DND-41 (cell line): ENCODE data around the gene C9orf85.

Experiments used
- ATAC-seq: fragments of 200-7000 bp; cut with Tn5 transposase; 3 replicates; pipeline ENCODE4 v1.9.1; 2021; ENCODE audit warnings: low read depth; ENCODE audit not compliant: insufficient read depth
- DNase-seq: peaks from one replicate; pipeline ENCODE4 v3.0.0-alpha.2; 2020
- H2AFZ ChIP-seq: 2 replicates; pipeline ENCODE4 v1.6.0; 2012; ENCODE audit warnings: low read depth, low read length
- H3K27ac ChIP-seq: 2 replicates; pipeline ENCODE4 v1.5.1; 2012; ENCODE audit warnings: low read length, inconsistent platforms
- H3K27me3 ChIP-seq: fragments of 200-600 bp; sonication (generic); 2 replicates; pipeline ENCODE4 v1.6.0; 2012; ENCODE audit warnings: low read length, mild to moderate bottlenecking, inconsistent platforms; ENCODE audit not compliant: insufficient read depth, poor library complexity
- H3K36me3 ChIP-seq: 2 replicates; pipeline ENCODE4 v1.5.1; 2012; ENCODE audit warnings: low read length, inconsistent platforms; ENCODE audit not compliant: insufficient read depth
- H3K4me1 ChIP-seq: 2 replicates; pipeline ENCODE4 v1.5.1; 2012; ENCODE audit warnings: mild to moderate bottlenecking, low read length; ENCODE audit not compliant: insufficient read depth
- H3K4me2 ChIP-seq: 2 replicates; pipeline ENCODE4 v1.6.0; 2012; ENCODE audit warnings: mild to moderate bottlenecking, moderate library complexity, low read length, inconsistent platforms; ENCODE audit not compliant: insufficient read depth
- H3K4me3 ChIP-seq, 2 experiments: fragments of 200-600 bp in 1 of 2; shearing (Covaris generic) in 1 of 2; 2 replicates each; pipeline ENCODE4 v1.5.1; 2012 to 2016; ENCODE audit warnings: inconsistent platforms in 2 of 2, low read length in 2 of 2, mild to moderate bottlenecking in 2 of 2, low read depth in 1 of 2, moderate library complexity in 1 of 2
- H3K79me2 ChIP-seq: 2 replicates; pipeline ENCODE4 v1.6.0; 2012; ENCODE audit warnings: low read length, inconsistent platforms; ENCODE audit not compliant: insufficient read depth
- H3K9ac ChIP-seq: 2 replicates; pipeline ENCODE4 v1.6.0; 2012; ENCODE audit warnings: low read depth, mild to moderate bottlenecking, inconsistent platforms, low read length, moderate library complexity
- H3K9me3 ChIP-seq: 2 replicates; pipeline ENCODE4 v1.5.1; 2012; ENCODE audit warnings: low read length, moderate library complexity, mild to moderate bottlenecking, inconsistent platforms; ENCODE audit not compliant: insufficient read depth, severe bottlenecking
- H4K20me1 ChIP-seq: 2 replicates; pipeline ENCODE4 v1.6.0; 2012; ENCODE audit warnings: low read length; ENCODE audit not compliant: insufficient read depth
- EZH2 ChIP-seq: IDR thresholded peaks from 3 replicates; pipeline ENCODE4 v1.6.1; 2012; ENCODE audit warnings: borderline replicate concordance, low read depth, mild to moderate bottlenecking, moderate library complexity, low read length, inconsistent platforms; ENCODE audit not compliant: severe bottlenecking
- TF ChIP-seq, protein P1 (sequence below): IDR thresholded peaks from 2 replicates; pipeline ENCODE4 v1.5.1; 2012; ENCODE audit warnings: borderline replicate concordance, low read length, moderate library complexity, mild to moderate bottlenecking; ENCODE audit not compliant: poor library complexity, severe bottlenecking; ENCODE audit errors: extremely low read depth

The C9orf85 gene

DNA sequence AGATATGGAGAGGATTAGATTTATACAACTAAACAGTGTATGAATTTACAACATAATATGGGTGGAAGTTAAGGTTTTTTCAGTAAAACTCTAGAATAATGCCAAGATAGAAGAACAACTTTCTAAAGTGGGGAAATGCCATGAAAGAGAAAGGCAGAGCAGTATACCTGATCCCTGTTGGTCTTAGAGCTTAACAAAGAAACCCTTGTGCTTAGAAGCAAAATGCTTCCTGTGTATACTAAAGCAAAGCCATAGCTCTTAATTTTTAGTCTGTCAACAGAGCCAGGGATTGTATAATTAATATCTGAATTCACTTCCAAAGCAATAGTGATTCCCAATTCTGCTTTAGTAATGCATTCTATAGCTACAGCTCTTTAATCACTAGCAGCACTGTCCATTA, 14.4 kb downstream of the C9orf85 start:
- Histone ChIP-seq H3K4me1 (no peaks in the 10 kb centered on the region), H3K9me3 (no peaks in the 10 kb centered on the region), H3K27ac (no peak overlapping the region), H3K36me3 (no peaks in the 10 kb centered on the region; the same call in none of the 2 replicates), H3K9ac (no peak overlapping the region), H2AFZ (no peak overlapping the region), H3K4me3 (no peak overlapping the region), H3K79me2 (peaks cover 59% of the 10 kb centered on the region), H3K27me3 (no peaks in the 10 kb centered on the region), H4K20me1 (peaks cover 7% of the 10 kb centered on the region; the same call in 1 of the 2 replicates), H3K4me2 (no peak overlapping the region)
- TF ChIP-seq, protein P1, sequence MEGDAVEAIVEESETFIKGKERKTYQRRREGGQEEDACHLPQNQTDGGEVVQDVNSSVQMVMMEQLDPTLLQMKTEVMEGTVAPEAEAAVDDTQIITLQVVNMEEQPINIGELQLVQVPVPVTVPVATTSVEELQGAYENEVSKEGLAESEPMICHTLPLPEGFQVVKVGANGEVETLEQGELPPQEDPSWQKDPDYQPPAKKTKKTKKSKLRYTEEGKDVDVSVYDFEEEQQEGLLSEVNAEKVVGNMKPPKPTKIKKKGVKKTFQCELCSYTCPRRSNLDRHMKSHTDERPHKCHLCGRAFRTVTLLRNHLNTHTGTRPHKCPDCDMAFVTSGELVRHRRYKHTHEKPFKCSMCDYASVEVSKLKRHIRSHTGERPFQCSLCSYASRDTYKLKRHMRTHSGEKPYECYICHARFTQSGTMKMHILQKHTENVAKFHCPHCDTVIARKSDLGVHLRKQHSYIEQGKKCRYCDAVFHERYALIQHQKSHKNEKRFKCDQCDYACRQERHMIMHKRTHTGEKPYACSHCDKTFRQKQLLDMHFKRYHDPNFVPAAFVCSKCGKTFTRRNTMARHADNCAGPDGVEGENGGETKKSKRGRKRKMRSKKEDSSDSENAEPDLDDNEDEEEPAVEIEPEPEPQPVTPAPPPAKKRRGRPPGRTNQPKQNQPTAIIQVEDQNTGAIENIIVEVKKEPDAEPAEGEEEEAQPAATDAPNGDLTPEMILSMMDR, result no peak
- no peak for TF ChIP-seq EZH2
- ATAC-seq, result no peak
- DNase-seq, result no peak

DNA sequence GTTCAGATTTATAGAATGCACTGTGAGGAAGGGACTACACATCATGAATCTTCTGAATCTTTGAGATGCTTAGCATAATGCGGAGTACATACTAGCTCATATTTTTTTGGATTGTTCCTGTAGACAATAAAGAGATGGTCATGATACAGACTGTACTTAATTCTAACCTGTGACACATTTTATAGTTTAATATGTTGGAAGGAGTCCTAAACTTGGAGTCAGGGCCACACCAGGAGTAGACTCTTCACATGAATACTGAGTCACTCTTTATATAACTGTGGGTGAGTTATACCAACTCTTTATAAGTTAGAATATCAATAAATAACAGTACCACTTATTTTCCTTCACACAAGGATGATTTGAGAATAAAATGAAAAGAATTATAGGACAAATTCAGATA, 16.9 kb downstream of the C9orf85 start:
- Histone ChIP-seq H3K27ac (no peak overlapping the region), H3K79me2 (peaks cover 51% of the 10 kb centered on the region), H3K4me1 (no peaks in the 10 kb centered on the region), H3K27me3 (no peaks in the 10 kb centered on the region), H3K4me3 (no peak overlapping the region), H3K4me2 (no peak overlapping the region), H2AFZ (no peak overlapping the region), H3K36me3 (no peaks in the 10 kb centered on the region), H3K9ac (no peak overlapping the region), H4K20me1 (no peaks in the 10 kb centered on the region), H3K9me3 (no peaks in the 10 kb centered on the region)
- TF ChIP-seq, protein P1, result no peak
- no peak for TF ChIP-seq EZH2
- DNase-seq (no peak), ATAC-seq (no peak)

DNA sequence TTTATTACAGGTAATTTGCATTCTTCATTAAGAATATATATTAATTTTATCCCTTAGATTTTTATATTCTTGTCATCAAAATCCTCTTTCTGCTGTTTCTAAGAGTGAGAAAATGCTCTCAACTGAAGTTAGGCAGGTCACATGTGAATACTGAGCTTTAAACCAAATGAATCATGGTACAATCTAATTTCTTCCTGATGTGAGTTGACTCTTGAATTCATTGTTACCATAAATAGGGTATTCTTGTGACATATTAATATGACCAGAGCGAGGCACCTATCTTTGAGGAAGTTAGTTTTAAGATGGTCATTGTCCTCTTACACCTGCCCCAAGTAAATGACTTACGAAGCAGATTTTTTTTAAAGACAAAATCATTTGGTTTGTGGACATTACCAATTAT, 17.4 kb downstream of the C9orf85 start:
- Histone ChIP-seq H3K4me2 (no peak overlapping the region), H3K4me3 (no peak overlapping the region), H3K9me3 (no peaks in the 10 kb centered on the region), H2AFZ (no peak overlapping the region), H3K79me2 (peaks cover 50% of the 10 kb centered on the region), H3K27ac (no peak overlapping the region), H3K36me3 (no peaks in the 10 kb centered on the region), H3K4me1 (no peaks in the 10 kb centered on the region), H3K27me3 (no peaks in the 10 kb centered on the region), H3K9ac (no peak overlapping the region), H4K20me1 (no peaks in the 10 kb centered on the region)
- TF ChIP-seq EZH2, result no peak
- DNase-seq, result no peak
- ATAC-seq, result no peak

DNA sequence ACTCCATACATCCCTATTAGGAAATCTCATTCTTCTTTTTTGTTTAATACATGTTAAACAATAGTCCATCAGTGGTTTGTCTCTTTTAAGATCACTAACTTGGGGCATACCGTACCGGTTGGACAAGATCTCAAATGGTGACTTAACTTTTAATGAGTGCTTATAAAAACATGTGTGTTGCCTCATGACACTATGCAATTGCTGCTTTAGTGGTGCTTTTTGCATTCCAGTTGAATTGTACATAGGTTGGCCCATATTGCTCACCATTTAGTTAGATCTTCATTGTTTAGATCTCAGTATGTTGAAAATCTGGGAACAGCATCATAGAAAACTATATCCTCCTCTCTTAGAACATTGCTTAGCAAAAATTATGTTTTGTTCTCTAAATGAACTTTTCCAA, 17.8 kb downstream of the C9orf85 start:
- no peaks in the 10 kb centered on the region for H4K20me1 ChIP-seq
- no peaks in the 10 kb centered on the region for H3K27me3 ChIP-seq
- no peak overlapping the region for H3K4me2 ChIP-seq
- DNase-seq, result no peak
- H3K4me1 ChIP-seq, result no peaks in the 10 kb centered on the region
- no peak for ATAC-seq
- TF ChIP-seq, protein P1, result no peak
- no peak for TF ChIP-seq EZH2
- no peak overlapping the region for H3K9ac ChIP-seq
- H3K9me3 ChIP-seq, result no peaks in the 10 kb centered on the region
- no peaks in the 10 kb centered on the region for H3K36me3 ChIP-seq
- no peak overlapping the region for H2AFZ ChIP-seq
- no peak overlapping the region for H3K27ac ChIP-seq
- H3K79me2 ChIP-seq, result peaks cover 50% of the 10 kb centered on the region
- H3K4me3 ChIP-seq, result no peak overlapping the region
